ENCODE data around the gene NFATC2.

DNA sequence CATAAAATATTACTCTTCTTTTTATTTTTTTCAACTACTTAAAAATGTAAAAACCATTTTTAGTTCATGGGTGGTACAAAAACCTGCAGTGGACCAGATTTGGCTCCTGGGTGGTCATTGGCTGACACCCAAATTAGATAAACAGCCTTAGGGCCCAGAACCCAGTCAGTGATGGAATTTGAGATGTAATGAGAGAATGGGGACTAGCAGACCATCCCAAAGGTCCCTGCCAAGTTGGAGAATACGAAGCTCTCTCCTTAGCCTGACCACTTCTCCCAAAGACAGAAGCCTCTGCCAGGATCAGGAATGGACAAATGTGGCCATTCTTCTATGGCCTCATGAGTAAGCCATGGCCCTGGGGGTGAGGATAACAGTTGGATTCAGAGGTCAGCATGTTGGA lies 194.7 kb downstream of the NFATC2 start:
- TF ChIP-seq, protein P1, sequence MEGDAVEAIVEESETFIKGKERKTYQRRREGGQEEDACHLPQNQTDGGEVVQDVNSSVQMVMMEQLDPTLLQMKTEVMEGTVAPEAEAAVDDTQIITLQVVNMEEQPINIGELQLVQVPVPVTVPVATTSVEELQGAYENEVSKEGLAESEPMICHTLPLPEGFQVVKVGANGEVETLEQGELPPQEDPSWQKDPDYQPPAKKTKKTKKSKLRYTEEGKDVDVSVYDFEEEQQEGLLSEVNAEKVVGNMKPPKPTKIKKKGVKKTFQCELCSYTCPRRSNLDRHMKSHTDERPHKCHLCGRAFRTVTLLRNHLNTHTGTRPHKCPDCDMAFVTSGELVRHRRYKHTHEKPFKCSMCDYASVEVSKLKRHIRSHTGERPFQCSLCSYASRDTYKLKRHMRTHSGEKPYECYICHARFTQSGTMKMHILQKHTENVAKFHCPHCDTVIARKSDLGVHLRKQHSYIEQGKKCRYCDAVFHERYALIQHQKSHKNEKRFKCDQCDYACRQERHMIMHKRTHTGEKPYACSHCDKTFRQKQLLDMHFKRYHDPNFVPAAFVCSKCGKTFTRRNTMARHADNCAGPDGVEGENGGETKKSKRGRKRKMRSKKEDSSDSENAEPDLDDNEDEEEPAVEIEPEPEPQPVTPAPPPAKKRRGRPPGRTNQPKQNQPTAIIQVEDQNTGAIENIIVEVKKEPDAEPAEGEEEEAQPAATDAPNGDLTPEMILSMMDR (conservative IDR thresholded peaks at IDR 0.05), result no peak
- TF ChIP-seq EZH2 (IDR thresholded peaks at IDR 0.05; ENCODE audit: low read depth), result no peak

Measured in PC-9 (cell line).